Measurements from ENCODE around the gene RAD51B. TPM values are rescaled to one million over a fixed set of nuclear protein-coding genes. Genes with fewer than 3 reads are reported as not detected.

RAD51B gene
- total RNA-seq, 1 experiment from 2014 or later, result 16.7 TPM

DNA sequence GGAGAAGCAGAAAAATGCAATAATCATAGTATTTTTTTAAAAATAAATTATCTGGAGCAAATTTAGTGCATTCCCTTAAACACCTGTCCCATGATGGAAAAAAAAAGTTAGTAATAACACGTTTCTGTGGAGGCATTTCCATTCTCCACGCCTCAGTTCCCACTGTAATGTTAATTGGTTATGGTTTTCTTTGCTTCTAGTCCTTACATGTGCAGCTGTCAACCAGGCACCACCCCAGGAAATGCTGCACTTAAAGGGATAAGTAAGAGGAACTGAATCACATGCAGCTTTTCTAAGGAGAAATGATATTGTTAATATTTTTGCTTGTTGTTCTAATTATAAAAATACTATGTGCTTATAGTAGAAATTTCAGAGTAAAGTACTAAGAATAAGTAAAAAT lies 733.0 kb downstream of the RAD51B start:
- no peak for DNase-seq
- Histone ChIP-seq H2BK120ac (ENCODE audit: low read depth, low read length, poor library complexity, severe bottlenecking) (no peak overlapping the region), H3K14ac (ENCODE audit: insufficient read depth, low read length) (no peak overlapping the region), H3K4me2 (ENCODE audit: insufficient read depth, insufficient read length, low read length) (no peak overlapping the region), H2AK5ac (ENCODE audit: insufficient read length, low read length) (no peak overlapping the region), H3K9ac (ENCODE audit: extremely low read depth, insufficient read length, low read length) (no peak overlapping the region), H4K91ac (ENCODE audit: insufficient read length, low read depth, low read length) (no peak overlapping the region), H3T11ph (ENCODE audit: low read length) (no peak overlapping the region), H3K23me2 (ENCODE audit: insufficient read length, low read depth, low read length, poor library complexity, severe bottlenecking) (no peaks in the 10 kb centered on the region), H4K8ac (replicated peaks; ENCODE audit: insufficient read length, low read depth, low read length) (no peak overlapping the region), H2BK15ac (ENCODE audit: low read depth, low read length) (no peak overlapping the region), H3K23ac (ENCODE audit: insufficient read length, low read depth, low read length) (no peak overlapping the region), H4K20me1 (ENCODE audit: control insufficient read depth, insufficient read depth, insufficient read length) (no peaks in the 10 kb centered on the region), H4K5ac (ENCODE audit: insufficient read length, low read depth, low read length) (no peak overlapping the region), H2BK12ac (ENCODE audit: insufficient read length, low read depth, low read length) (no peak overlapping the region), H3K79me1 (ENCODE audit: insufficient read depth, low read depth, low read length, poor library complexity, severe bottlenecking) (no peaks in the 10 kb centered on the region), H2BK20ac (ENCODE audit: low read depth, low read length, poor library complexity, severe bottlenecking) (no peak overlapping the region), H3K4me1 (ENCODE audit: insufficient read depth, low read length) (peaks cover 16% of the 10 kb centered on the region), H3K4ac (ENCODE audit: low read depth, low read length) (no peak overlapping the region), H3K79me2 (ENCODE audit: insufficient read depth, low read length) (no peaks in the 10 kb centered on the region), H3K27me3 (ENCODE audit: insufficient read depth, low read length) (no peaks in the 10 kb centered on the region; the same call in 1 of the 2 replicates), H3K18ac (ENCODE audit: insufficient read length, low read depth, low read length) (no peak overlapping the region), H3K9me3 (ENCODE audit: control insufficient read depth, low read depth, low read length) (no peaks in the 10 kb centered on the region), H3K27ac (ENCODE audit: insufficient read length, low read depth, low read length) (no peak overlapping the region), H2BK5ac (ENCODE audit: insufficient read length, low read length) (no peak overlapping the region), H2AFZ (ENCODE audit: low read length) (no peak overlapping the region), H3K56ac (ENCODE audit: insufficient read length, low read depth, low read length) (no peak overlapping the region)
- H3K27ac Mint-ChIP-seq, result no peak overlapping the region
- H3K36me3 Mint-ChIP-seq (ENCODE audit: insufficient read depth in 1 of 3, low read depth in 3 of 3), result peaks cover 0 to 2% (median 0%) of the 10 kb centered on the region in 3 experiments; a peak in 2 of 7 replicates
- H3K9me3 Mint-ChIP-seq, result no peaks in the 10 kb centered on the region
- TF ChIP-seq CTCF (conservative IDR thresholded peaks at IDR 0.05), result no peak
- peaks cover 51 to 60% of the 10 kb centered on the region in 2 experiments for H3K4me1 Mint-ChIP-seq
- WGBS (ENCODE audit: extremely low coverage, insufficient read length, low lambda C conversion rate), result no CpG with 5 or more reads among the region's 2 CpGs
- H3K4me3 Mint-ChIP-seq, result no peak overlapping the region
- H3K27me3 Mint-ChIP-seq (ENCODE audit: low read depth), result no peaks in the 10 kb centered on the region
